Islet precursor cell (in vitro differentiated cells): ENCODE results near the gene CSF1R.
A peak's percentile ranks its signal among the peaks of the same experiment; 100 is the strongest.

ENCODE experiments used
- DNase-seq: peaks from one replicate; pipeline ENCODE4 v3.0.0-alpha.2; 2018

Gene CSF1R

GRCh38 chr5:150069672-150070627, 16.4 kb downstream of the CSF1R start:
- peak; percentile 53 for DNase-seq

- DNase-seq = peak; percentile 40
These were observed 17.3 kb downstream of the CSF1R start for GRCh38 chr5:150068961-150069645.

- DNase-seq = no peak
These were observed 17.9 kb downstream of the CSF1R start for GRCh38 chr5:150068472-150068871.

- DNase-seq = no peak
These were observed 18.3 kb downstream of the CSF1R start for GRCh38 chr5:150068071-150068470.

- no peak for DNase-seq
These were observed 18.9 kb downstream of the CSF1R start for GRCh38 chr5:150067405-150067960.

GRCh38 chr5:150066901-150067396, 19.4 kb downstream of the CSF1R start:
- no peak for DNase-seq

- DNase-seq = no peak
These were observed 19.9 kb downstream of the CSF1R start for GRCh38 chr5:150066436-150066835.

GRCh38 chr5:150065886-150066285, 20.5 kb downstream of the CSF1R start:
- no peak for DNase-seq

GRCh38 chr5:150065346-150065745, 21.0 kb downstream of the CSF1R start:
- DNase-seq = no peak

GRCh38 chr5:150064681-150065220, 21.6 kb downstream of the CSF1R start:
- no peak for DNase-seq

- no peak for DNase-seq
These were observed 22.7 kb downstream of the CSF1R start for GRCh38 chr5:150063638-150064037.

- no peak for DNase-seq
These were observed 24.0 kb downstream of the CSF1R start for GRCh38 chr5:150062216-150062922.

- no peak for DNase-seq
These were observed 24.8 kb downstream of the CSF1R start for GRCh38 chr5:150061538-150061995.

GRCh38 chr5:150060471-150060870, 25.9 kb downstream of the CSF1R start:
- DNase-seq = no peak

- DNase-seq = no peak
These were observed 26.7 kb downstream of the CSF1R start for GRCh38 chr5:150059623-150060022.

GRCh38 chr5:150058480-150059126, 27.8 kb downstream of the CSF1R start:
- DNase-seq = no peak

- no peak for DNase-seq
These were observed 28.4 kb downstream of the CSF1R start for GRCh38 chr5:150057996-150058395.

- DNase-seq = no peak
These were observed 28.8 kb downstream of the CSF1R start for GRCh38 chr5:150057511-150057910.

GRCh38 chr5:150057052-150057451, 29.3 kb downstream of the CSF1R start:
- DNase-seq = no peak

- no peak for DNase-seq
These were observed 30.3 kb downstream of the CSF1R start for GRCh38 chr5:150056075-150056443.

- no peak for DNase-seq
These were observed 30.9 kb downstream of the CSF1R start for GRCh38 chr5:150055326-150056074.
